HG02610 (cell line): ENCODE measurements around the gene INHBB.

Experiments
- ATAC-seq: cut with Tn5 transposase; IDR thresholded peaks from one replicate; pipeline ENCODE4 v1.9.1; 2021; ENCODE audit warnings: mild to moderate bottlenecking, moderate library complexity; ENCODE audit not compliant: unreplicated experiment

INHBB gene

DNA sequence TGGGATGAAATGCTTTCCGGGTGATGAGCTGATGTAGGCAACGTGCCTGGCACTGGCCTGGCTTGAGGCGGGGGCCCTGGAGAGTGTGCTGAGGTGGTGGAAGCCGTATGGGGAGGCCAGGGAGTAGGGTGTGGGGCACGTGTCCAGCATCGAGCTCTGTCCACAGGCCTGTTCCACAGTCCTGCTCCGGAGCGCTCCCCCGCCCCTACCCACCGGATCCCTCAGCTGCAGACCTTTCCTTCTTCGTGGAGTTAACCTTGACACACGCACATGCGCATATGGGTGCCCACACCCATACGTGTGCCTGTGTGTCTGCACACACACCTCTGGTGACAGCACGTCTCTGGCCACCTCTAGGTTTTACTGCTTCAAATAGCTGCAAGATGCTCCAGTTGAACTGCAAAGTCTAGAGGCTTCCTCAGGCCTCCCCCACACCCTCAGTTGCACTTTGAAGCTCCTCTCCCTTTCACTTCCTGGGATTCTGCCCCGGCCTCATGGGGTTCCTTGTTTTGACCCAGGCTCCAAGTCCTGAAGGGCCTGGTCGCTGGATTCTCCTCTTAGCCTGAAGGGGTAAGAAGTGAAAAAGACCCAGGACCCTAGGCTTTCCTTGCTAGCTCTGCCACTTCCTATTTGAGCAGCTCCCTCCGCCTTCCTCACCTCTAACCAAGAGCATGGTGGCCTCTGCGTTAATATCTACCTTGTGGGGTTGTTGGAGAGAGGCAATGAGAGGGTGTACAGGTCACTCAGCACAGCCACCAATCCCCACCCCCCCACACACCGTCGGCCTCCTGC lies 49.5 kb downstream of the INHBB start:
- ATAC-seq = no peak

DNA sequence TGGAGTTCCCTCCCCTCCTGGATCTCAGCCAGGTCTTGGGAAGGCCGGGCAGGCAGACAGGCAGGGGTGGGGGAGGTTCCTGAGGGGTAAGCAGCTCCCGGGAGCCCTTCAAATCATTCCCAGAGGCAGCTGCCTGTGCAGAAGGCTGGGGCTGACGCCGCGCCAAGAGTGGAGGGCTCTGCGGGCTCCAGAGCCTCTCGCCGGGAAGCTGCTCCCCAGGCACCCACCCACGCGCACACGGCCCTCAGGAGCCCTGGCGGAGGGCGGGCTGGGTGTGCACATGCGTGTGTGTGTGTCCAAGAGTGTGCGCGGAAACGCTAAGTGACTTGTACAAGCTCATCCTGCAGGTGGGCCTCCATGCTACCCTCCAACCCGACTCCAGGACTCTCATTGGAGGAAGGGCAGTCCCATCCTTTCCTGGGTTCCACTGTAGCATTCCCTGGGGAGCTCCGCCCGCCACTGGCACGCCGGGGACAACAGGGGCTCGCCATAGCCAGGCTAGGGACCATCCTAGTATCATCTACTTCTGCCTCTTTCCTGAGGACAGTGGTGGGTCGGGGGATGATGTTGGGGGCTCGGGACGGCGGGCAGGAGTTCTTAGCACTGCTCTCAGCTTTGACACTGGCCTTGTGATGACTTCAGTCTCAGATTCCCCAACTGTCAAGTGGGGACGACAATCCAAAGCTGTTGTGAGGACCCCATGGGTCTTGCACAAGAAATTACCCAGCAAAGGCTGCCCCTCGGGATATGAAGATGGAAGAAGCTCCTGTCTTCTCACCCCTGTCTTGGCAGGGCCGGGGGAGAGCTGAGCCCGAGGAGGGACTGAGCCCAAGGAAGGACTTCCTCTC lies 50.3 kb downstream of the INHBB start:
- no peak for ATAC-seq

- no peak for ATAC-seq
These were observed 51.2 kb downstream of the INHBB start for GRCh38 chr2:120396861-120397811.

DNA sequence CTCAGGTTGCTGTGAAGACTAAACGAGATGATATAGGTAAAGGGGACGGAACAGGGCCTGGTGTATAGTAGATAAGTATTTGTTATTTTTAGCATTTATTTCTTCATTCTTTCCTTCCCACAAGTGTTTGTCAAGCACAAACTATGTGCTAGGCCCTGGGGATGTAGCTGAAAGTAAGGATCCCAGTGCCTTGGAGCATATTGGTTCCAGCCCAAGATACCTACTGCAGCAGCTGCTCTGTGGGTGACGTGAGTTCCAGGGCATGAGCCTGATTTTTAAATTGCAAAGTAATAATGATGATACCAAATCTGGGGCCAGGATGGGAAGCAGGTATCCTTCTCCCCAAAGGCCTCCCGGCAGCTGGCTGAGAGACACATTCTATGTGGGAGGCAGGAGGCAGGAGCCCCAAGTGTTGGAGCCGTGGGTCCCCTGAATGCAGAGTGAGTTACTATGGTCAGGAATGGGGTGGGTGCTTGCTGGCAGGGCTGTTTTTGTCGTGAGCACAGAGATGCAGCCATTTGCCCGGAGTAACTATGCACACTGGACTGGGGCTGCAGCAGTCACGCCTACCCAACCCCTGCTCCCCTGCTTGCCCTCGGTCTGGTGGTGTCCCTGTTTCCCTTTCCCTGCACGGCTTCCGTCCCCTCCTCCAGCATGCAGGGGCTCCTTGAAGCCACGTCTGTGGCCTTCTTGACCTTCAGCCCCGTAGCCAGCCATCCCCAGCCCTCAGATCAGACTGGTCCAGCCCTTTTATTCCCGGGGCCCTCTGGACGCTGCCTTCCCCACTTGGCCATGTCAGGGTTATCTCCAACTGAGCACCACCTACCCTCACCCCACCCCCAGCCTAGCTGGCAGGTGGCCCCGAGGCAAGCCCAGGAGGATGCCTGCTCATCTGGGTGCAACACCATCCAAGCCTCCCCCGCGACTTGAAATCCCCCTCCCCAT lies 52.4 kb downstream of the INHBB start:
- ATAC-seq = no peak

- ATAC-seq = no peak
These were observed 53.3 kb downstream of the INHBB start for GRCh38 chr2:120398996-120399888.

- ATAC-seq = no peak
These were observed 53.9 kb downstream of the INHBB start for GRCh38 chr2:120399889-120400240.

DNA sequence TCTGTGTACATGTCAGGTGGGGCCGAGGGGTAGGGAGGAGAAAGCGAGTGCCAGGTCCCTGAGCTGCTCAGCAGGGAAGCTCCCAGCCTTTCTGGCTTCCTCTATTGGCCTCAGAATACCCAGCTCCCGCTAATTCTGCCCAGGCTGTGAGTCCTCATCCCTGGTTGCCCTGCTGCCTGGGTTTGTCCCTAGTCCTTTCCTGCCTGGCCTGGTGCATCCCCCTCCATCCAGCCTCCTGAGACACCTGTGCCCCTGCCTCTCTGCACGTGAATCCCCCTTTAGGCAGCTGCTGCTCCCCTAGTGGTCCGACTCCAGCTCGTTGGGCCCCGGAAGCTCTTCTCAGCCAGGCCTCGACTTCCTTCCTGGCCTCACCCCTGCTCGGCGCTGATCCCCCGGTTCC lies 54.6 kb downstream of the INHBB start:
- no peak for ATAC-seq
